Hepatocyte (in vitro differentiated cells): Measurements from ENCODE around the gene LRRC36. TPM values are rescaled to one million over a fixed set of nuclear protein-coding genes. Genes with fewer than 3 reads are reported as not detected.
"Not testable (repeated sequence)": the region's sequence is repeated elsewhere in the genome, so short reads cannot be mapped to it uniquely, and the experiment has no call there.

Experiments
- DNase-seq: peaks from one replicate; pipeline ENCODE4 v3.0.0-alpha.2; 2016; ENCODE audit warnings: low spot score
- H2AFZ ChIP-seq: fragments of 200-600 bp; sonication (generic); 2 replicates; pipeline ENCODE4 v1.6.0; 2016; ENCODE audit warnings: antibody characterized with exemption, mild to moderate bottlenecking
- H3K27ac ChIP-seq: fragments of 200-600 bp; sonication (generic); 2 replicates; pipeline ENCODE4 v1.5.1; 2016; ENCODE audit warnings: mild to moderate bottlenecking
- H3K27me3 ChIP-seq: fragments of 200-600 bp; sonication (generic); 2 replicates; pipeline ENCODE4 v1.6.1; 2016
- H3K36me3 ChIP-seq: fragments of 200-600 bp; sonication (generic); replicated peaks from 2 replicates; pipeline ENCODE4 v1.5.1; 2016; ENCODE audit warnings: low read depth; ENCODE audit not compliant: insufficient read depth
- H3K4me1 ChIP-seq: fragments of 200-600 bp; sonication (generic); 2 replicates; pipeline ENCODE4 v1.5.1; 2016; ENCODE audit warnings: mild to moderate bottlenecking, moderate library complexity; ENCODE audit not compliant: insufficient read depth
- H3K4me2 ChIP-seq: fragments of 200-600 bp; sonication (generic); 2 replicates; pipeline ENCODE4 v1.6.0; 2016
- H3K4me3 ChIP-seq: fragments of 200-600 bp; sonication (generic); 2 replicates; pipeline ENCODE4 v1.5.1; 2016; ENCODE audit warnings: mild to moderate bottlenecking
- H3K79me2 ChIP-seq: fragments of 200-600 bp; sonication (generic); 2 replicates; pipeline ENCODE4 v1.6.0; 2017; ENCODE audit warnings: mild to moderate bottlenecking
- H3K9me2 ChIP-seq: fragments of 200-600 bp; sonication (generic); replicated peaks from 2 replicates; pipeline ENCODE4 v1.6.0; 2017; ENCODE audit warnings: mild to moderate bottlenecking; ENCODE audit not compliant: insufficient read depth
- H3K9me3 ChIP-seq: fragments of 200-600 bp; sonication (generic); 2 replicates; pipeline ENCODE4 v1.5.1; 2016; ENCODE audit warnings: low read depth, mild to moderate bottlenecking
- H4K20me1 ChIP-seq: fragments of 200-600 bp; sonication (generic); 2 replicates; pipeline ENCODE4 v1.6.0; 2016; ENCODE audit warnings: mild to moderate bottlenecking; ENCODE audit not compliant: insufficient read depth, poor library complexity, severe bottlenecking
- EZH2 ChIP-seq: fragments of 200-600 bp; sonication (generic); IDR thresholded peaks from 2 replicates; pipeline ENCODE4 v1.6.1; 2016; ENCODE audit warnings: antibody characterized with exemption, mild to moderate bottlenecking, borderline replicate concordance
- EZH2phosphoT487 ChIP-seq: fragments of 200-600 bp; sonication (generic); IDR thresholded peaks from one replicate; pipeline ENCODE4 v1.6.1; 2018; ENCODE audit warnings: antibody characterized with exemption, mild to moderate bottlenecking, low read depth, moderate library complexity; ENCODE audit not compliant: unreplicated experiment, severe bottlenecking
- WGBS: methylation state at CpG from one replicate; pipeline ENCODE4 v1.1.6; 2016; ENCODE audit warnings: low lambda C conversion rate; ENCODE audit errors: missing lambda C conversion rate; 5-methylcytosine and 5-hydroxymethylcytosine counted together
- polyA plus RNA-seq: library from polyadenylated mRNA; unstranded; fragments of >200 nt; fragmentation: Nextera tagmentation; extraction: Ambion mirVana; gene quantifications from 2 replicates; pipeline ENCODE4 v1.2.1, GENCODE V29; 2016
- total RNA-seq: library from RNA; depleted of rRNA; stranded (reverse); fragments of >200 nt; gene quantifications from 2 replicates; pipeline ENCODE4 v1.2.3, GENCODE V29; 2014
- TF ChIP-seq, protein P1 (sequence below): fragments of 200-600 bp; sonication (generic); IDR thresholded peaks from 2 replicates; pipeline ENCODE4 v1.5.1; 2016; ENCODE audit warnings: antibody characterized with exemption, mild to moderate bottlenecking; ENCODE audit not compliant: poor library complexity

Gene LRRC36
- total and polyA plus RNA-seq, 2 experiments from 2014 or later, result 0.23 to 0.69 TPM

DNA sequence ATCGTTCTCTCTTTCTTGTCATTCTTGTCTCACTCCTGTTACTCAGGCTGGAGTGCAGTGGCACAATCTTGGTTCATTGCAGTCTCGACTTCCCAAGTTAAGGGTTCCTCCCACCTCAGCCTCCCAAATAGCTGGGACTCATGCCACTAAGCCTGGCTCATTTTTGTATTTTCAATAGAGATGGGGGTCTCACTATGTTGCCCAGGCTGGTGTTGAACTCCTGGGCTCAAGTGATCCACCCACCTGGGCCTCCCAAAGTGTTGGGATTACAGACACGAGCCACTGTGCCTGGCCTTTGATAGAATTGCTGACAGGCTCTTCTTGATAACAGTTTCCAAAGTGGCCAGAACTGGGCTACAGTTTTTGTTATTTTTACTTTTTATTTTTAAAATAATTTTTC is 34.4 kb downstream of the LRRC36 start:
- no peaks in the 10 kb centered on the region for H3K36me3 ChIP-seq
- no peaks in the 10 kb centered on the region for H3K9me3 ChIP-seq
- no peak for DNase-seq
- no peak overlapping the region for H3K27ac ChIP-seq
- no peaks in the 10 kb centered on the region for H3K4me1 ChIP-seq
- no peaks in the 10 kb centered on the region for H3K27me3 ChIP-seq
- no peak overlapping the region for H3K4me3 ChIP-seq
- H3K4me2 ChIP-seq, result no peak overlapping the region
- TF ChIP-seq EZH2phosphoT487, result no peak
- no peak for TF ChIP-seq EZH2
- no peaks in the 10 kb centered on the region for H3K9me2 ChIP-seq
- no peaks in the 10 kb centered on the region for H3K79me2 ChIP-seq
- 85% methylated on average over 3 of the region's 3 CpGs for WGBS
- no peak overlapping the region for H2AFZ ChIP-seq
- no peaks in the 10 kb centered on the region for H4K20me1 ChIP-seq

- no peaks in the 10 kb centered on the region for H3K9me2 ChIP-seq
- TF ChIP-seq, protein P1, sequence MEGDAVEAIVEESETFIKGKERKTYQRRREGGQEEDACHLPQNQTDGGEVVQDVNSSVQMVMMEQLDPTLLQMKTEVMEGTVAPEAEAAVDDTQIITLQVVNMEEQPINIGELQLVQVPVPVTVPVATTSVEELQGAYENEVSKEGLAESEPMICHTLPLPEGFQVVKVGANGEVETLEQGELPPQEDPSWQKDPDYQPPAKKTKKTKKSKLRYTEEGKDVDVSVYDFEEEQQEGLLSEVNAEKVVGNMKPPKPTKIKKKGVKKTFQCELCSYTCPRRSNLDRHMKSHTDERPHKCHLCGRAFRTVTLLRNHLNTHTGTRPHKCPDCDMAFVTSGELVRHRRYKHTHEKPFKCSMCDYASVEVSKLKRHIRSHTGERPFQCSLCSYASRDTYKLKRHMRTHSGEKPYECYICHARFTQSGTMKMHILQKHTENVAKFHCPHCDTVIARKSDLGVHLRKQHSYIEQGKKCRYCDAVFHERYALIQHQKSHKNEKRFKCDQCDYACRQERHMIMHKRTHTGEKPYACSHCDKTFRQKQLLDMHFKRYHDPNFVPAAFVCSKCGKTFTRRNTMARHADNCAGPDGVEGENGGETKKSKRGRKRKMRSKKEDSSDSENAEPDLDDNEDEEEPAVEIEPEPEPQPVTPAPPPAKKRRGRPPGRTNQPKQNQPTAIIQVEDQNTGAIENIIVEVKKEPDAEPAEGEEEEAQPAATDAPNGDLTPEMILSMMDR, result no peak
- TF ChIP-seq EZH2 (no peak), EZH2phosphoT487 (no peak)
- no peak overlapping the region for H2AFZ ChIP-seq
- no peaks in the 10 kb centered on the region for H3K4me1 ChIP-seq
- H3K79me2 ChIP-seq, result no peaks in the 10 kb centered on the region
- DNase-seq, result no peak
- peaks cover 9% of the 10 kb centered on the region for H3K27me3 ChIP-seq
- H4K20me1 ChIP-seq, result no peaks in the 10 kb centered on the region
- H3K9me3 ChIP-seq, result no peaks in the 10 kb centered on the region
- H3K36me3 ChIP-seq, result no peaks in the 10 kb centered on the region
- H3K27ac ChIP-seq, result peak overlapping the region; percentile 2
- no peak overlapping the region for H3K4me2 ChIP-seq
- no peak overlapping the region for H3K4me3 ChIP-seq
Measured at GRCh38 chr16:67364600-67365235, 38.1 kb downstream of the LRRC36 start.

DNA sequence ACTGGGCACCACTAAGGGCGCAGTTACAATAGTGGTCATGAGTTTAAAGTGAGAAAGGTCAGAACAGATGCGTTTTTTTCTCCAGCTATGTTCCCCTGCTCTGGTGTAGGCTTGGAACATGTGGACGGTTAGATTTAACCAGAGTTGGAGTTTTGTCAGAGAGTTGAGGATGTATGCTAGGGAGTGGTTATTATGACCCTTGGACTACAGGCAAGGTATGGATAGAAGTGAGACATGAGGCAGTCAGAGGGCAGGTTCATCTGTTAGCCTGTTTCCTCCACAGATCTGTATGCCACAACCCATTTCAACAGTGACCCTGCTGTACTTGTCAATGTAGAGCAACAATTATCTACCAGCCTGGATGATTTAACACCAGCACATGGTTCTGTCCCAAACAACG is 44.0 kb downstream of the LRRC36 start:
- no peak for DNase-seq
- peaks cover 9% of the 10 kb centered on the region for H3K27me3 ChIP-seq
- no peaks in the 10 kb centered on the region for H4K20me1 ChIP-seq
- peak overlapping the region; percentile 54 for H3K27ac ChIP-seq
- no peaks in the 10 kb centered on the region for H3K79me2 ChIP-seq
- H2AFZ ChIP-seq, result no peak overlapping the region
- no peaks in the 10 kb centered on the region for H3K9me3 ChIP-seq
- no peak overlapping the region for H3K4me3 ChIP-seq
- H3K4me2 ChIP-seq, result no peak overlapping the region
- TF ChIP-seq EZH2 (no peak), EZH2phosphoT487 (no peak)
- 81% methylated on average over 4 of the region's 4 CpGs for WGBS
- H3K4me1 ChIP-seq, result no peaks in the 10 kb centered on the region
- no peaks in the 10 kb centered on the region for H3K36me3 ChIP-seq
- no peaks in the 10 kb centered on the region for H3K9me2 ChIP-seq

- Histone ChIP-seq H3K9me2 (no peaks in the 10 kb centered on the region), H3K79me2 (no peaks in the 10 kb centered on the region), H3K4me2 (no peak overlapping the region), H3K4me1 (no peaks in the 10 kb centered on the region), H3K9me3 (no peaks in the 10 kb centered on the region), H2AFZ (no peak overlapping the region), H3K36me3 (no peaks in the 10 kb centered on the region), H4K20me1 (no peaks in the 10 kb centered on the region), H3K27me3 (peaks cover 9% of the 10 kb centered on the region), H3K4me3 (no peak overlapping the region), H3K27ac (no peak overlapping the region)
- no peak for DNase-seq
- no peak for TF ChIP-seq EZH2phosphoT487
- TF ChIP-seq, protein P1, result peak; percentile 43
Measured at GRCh38 chr16:67372664-67373063, 46.0 kb downstream of the LRRC36 start.

DNA sequence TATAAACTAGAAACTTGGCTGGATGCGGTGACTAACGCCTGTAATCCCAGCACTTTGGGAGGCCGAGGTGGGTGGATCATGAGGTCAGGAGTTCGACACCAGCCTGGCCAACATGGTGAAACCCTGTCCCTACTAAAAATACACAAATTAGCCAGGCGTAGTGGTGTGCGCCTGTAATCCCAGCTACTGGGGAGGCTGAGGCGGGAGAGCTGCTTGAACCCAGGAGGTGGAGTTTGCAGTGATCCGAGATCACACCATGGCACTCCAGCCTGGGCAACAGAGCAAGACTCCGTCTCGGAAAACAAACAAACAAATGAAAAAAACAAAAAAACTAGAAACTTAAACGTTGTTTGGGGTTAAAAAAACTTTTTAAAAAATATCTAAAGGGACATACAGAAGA is 49.4 kb downstream of the LRRC36 start:
- H3K9me2 ChIP-seq, DNase-seq, H3K4me3 ChIP-seq, H3K9me3 ChIP-seq, H3K27ac ChIP-seq, H3K4me1 ChIP-seq, H3K4me2 ChIP-seq, H3K27me3 ChIP-seq, H3K36me3 ChIP-seq, H2AFZ ChIP-seq, H4K20me1 ChIP-seq, H3K79me2 ChIP-seq: not testable (repeated sequence)
- 92% methylated on average over 11 of the region's 11 CpGs for WGBS
